ENCODE data around the gene LITAF. TPM values are rescaled to one million over a fixed set of nuclear protein-coding genes. Genes with fewer than 3 reads are reported as not detected.
"Not testable (repeated sequence)": the region's sequence is repeated elsewhere in the genome, so short reads cannot be mapped to it uniquely, and the experiment has no call there.

LITAF gene
- total RNA-seq, 3 donors from 2014 or later: 68.4 to 127 (median 103) TPM

DNA sequence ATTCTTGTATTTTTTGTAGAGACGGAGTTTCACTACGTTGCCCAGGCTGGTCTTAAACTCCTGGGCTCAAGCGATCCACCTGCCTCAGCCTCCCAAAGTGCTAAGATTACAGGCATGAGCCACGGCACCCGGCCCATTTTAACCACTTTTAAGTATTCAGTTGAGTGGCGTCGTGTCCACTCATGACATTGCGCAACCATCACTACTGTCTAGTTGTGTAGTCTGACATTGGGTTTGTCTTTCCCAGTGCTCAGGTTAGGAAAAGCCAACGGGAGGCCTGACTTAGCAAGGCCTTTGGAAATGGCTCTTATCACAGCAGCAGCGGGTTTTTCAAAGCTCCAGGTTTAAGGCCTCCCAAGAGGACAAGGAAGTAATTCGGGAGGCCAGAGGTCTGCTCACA, 58.7 kb downstream of the LITAF start:
- H3K27me3 Mint-ChIP-seq (ENCODE audit: low read depth): peaks cover 2% of the 10 kb centered on the region
- no peak for ATAC-seq
- no peaks in the 10 kb centered on the region for H3K9me3 Mint-ChIP-seq
- no peaks in the 10 kb centered on the region for H3K36me3 Mint-ChIP-seq (ENCODE audit: insufficient read depth)
- DNase-seq: no peak
- no peak overlapping the region for H3K4me3 Mint-ChIP-seq
- H3K4me1 Mint-ChIP-seq (ENCODE audit: low read depth): peaks cover 4% of the 10 kb centered on the region

DNA sequence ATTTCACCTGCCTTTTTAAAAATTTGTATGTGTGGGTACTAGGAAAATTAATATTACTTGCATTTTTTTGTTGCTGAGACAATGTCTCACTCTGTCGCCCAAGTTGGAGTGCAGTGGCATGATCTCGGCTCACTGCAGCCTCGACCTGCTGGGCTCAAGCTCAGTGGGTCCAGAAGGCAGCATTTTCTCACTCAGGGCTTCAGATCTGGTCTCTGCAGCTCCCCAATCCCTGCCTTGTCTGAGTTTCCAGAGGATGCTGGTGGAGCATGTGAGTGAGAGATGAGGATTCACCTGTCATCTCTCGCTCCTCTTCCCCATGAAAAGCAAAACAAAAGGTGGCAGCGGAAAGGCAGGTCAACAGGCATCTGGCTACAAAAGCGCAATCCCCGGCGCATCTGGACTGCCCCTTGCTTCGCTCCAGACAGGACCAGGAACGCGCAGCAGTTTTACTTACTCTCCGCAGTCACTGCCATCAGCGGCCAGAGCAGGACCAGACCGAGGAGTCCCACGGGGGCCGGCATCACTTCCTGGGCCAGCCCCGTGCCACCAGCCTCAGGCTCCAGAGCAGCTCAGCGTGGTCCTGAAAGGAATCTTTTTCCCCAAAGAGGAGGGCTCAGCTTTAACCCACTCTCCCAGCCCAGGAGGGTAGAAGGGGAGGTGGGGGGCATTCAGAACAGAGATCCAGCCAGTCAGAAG, 59.9 kb downstream of the LITAF start:
- H3K4me1 Mint-ChIP-seq (ENCODE audit: low read depth): no peaks in the 10 kb centered on the region
- H3K36me3 Mint-ChIP-seq (ENCODE audit: insufficient read depth): peaks cover under 1% of the 10 kb centered on the region
- no peaks in the 10 kb centered on the region for H3K9me3 Mint-ChIP-seq
- H3K4me3 Mint-ChIP-seq: no peak overlapping the region
- ATAC-seq (no peak), DNase-seq (no peak)
- peaks cover 2% of the 10 kb centered on the region for H3K27me3 Mint-ChIP-seq (ENCODE audit: low read depth)

DNA sequence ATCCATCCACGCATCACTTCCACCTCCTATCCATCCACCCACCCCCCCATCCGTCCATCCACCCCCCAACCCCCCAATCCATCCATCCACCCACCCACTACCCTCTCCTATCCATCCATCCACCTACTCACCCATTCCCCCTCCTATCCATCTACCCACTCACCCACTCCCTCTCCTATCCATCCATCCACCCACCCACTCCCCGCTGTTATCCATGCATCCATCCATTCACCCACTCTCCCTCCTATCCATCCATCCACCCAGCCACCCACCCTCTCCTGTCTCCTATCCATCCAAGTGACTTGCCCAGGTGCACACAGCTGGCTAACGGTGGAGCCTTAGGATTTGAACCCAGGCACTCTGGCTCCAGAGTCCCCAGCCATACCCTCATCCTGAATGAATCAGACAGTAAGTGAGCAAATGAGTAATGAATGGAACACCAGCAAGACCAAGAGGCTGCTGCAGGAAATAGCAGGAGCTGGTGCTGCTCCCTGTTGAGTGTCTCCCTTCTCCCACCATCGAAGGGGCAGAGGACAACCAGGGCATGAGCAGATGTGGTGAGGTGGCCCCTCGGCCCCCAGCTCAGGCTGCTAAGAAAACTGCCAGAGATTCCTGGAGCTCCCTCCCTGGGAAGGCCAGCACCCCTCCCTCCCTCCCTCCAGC, 62.5 kb downstream of the LITAF start:
- H3K4me3 Mint-ChIP-seq: no peak overlapping the region

DNA sequence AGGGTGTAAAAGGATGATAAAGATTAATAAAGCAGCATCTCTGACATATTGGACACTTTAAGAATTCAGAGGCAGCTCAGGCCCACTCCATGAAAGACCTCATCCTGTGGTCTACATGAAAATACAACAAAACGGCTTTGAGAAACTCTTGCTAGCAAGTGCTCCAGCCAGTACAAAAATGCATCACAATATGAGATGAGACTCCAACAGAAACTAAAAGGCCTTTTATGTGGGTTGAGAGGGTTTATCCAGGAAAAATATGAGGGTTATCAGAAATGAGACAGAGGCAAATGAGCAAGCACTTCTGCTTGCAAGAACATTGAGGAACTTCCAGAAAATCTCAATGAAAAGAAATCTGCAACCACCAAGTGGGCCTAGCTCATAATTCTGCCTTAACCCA, 65.7 kb downstream of the LITAF start:
- DNase-seq (no peak), ATAC-seq (no peak)
- Mint-ChIP-seq H3K27me3 (ENCODE audit: low read depth) (peaks cover 2% of the 10 kb centered on the region), H3K36me3 (ENCODE audit: insufficient read depth) (peaks cover 4% of the 10 kb centered on the region), H3K4me1 (ENCODE audit: low read depth) (no peaks in the 10 kb centered on the region), H3K4me3 (no peak overlapping the region), H3K9me3 (no peaks in the 10 kb centered on the region)

More for the DNA sequence above, 62.5 kb downstream of the LITAF start:
- peaks cover 4% of the 10 kb centered on the region for H3K36me3 Mint-ChIP-seq (ENCODE audit: insufficient read depth)
- H3K27me3 Mint-ChIP-seq (ENCODE audit: low read depth): peaks cover 2% of the 10 kb centered on the region
- no peaks in the 10 kb centered on the region for H3K9me3 Mint-ChIP-seq
- ATAC-seq (no peak), DNase-seq (no peak)
- H3K4me1 Mint-ChIP-seq (ENCODE audit: low read depth): no peaks in the 10 kb centered on the region

DNA sequence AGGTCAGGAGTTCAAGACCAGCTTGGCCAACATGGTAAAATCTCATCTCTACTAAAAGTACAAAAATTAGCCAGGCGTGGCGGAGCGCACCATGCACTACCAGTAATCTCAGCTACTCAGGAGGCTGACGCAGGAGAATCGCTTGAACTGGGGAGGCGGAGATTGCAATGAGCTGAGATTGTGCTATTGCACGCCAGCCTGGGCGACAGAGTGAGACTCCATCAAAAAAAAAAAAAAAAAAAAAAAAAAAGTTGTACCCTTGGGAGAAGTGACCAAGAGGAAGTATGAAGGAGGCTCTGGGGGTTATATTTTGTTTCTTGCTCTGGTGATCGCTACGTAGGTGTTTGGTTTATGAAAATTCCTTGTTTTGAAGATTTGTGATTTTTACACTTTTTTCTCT, 66.3 kb downstream of the LITAF start:
- no peaks in the 10 kb centered on the region for H3K4me1 Mint-ChIP-seq (ENCODE audit: low read depth)
- H3K27me3 Mint-ChIP-seq (ENCODE audit: low read depth): peaks cover 2% of the 10 kb centered on the region
- H3K4me3 Mint-ChIP-seq: no peak overlapping the region
- DNase-seq (no peak), ATAC-seq (no peak)
- H3K9me3 Mint-ChIP-seq: no peaks in the 10 kb centered on the region
- H3K36me3 Mint-ChIP-seq (ENCODE audit: insufficient read depth): peaks cover 4% of the 10 kb centered on the region

DNA sequence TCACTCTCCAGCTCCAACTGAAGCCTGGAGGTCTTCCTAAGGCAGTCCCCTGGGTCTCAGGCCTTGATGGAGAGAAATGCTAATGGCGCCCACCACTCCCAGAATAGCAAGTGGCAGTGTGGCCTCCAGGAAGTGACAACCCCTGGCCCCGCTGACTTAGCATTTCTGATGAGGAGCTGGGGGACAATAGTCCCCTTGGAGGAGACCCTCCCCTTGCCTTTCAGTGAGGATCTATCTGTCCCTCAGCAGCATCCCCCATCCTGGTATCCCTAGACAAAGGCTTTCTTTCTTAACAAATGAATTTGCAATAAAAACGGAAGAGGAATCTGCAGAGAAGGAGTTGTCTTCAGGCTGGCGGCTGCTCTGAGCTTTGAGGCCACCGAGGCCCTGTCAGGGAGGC, 68.8 kb downstream of the LITAF start:
- no peak for DNase-seq
- no peaks in the 10 kb centered on the region for H3K9me3 Mint-ChIP-seq
- H3K4me1 Mint-ChIP-seq (ENCODE audit: low read depth): no peaks in the 10 kb centered on the region
- H3K4me3 Mint-ChIP-seq: no peak overlapping the region
- no peaks in the 10 kb centered on the region for H3K27me3 Mint-ChIP-seq (ENCODE audit: low read depth)
- ATAC-seq: no peak
- H3K36me3 Mint-ChIP-seq (ENCODE audit: insufficient read depth): peaks cover 4% of the 10 kb centered on the region

DNA sequence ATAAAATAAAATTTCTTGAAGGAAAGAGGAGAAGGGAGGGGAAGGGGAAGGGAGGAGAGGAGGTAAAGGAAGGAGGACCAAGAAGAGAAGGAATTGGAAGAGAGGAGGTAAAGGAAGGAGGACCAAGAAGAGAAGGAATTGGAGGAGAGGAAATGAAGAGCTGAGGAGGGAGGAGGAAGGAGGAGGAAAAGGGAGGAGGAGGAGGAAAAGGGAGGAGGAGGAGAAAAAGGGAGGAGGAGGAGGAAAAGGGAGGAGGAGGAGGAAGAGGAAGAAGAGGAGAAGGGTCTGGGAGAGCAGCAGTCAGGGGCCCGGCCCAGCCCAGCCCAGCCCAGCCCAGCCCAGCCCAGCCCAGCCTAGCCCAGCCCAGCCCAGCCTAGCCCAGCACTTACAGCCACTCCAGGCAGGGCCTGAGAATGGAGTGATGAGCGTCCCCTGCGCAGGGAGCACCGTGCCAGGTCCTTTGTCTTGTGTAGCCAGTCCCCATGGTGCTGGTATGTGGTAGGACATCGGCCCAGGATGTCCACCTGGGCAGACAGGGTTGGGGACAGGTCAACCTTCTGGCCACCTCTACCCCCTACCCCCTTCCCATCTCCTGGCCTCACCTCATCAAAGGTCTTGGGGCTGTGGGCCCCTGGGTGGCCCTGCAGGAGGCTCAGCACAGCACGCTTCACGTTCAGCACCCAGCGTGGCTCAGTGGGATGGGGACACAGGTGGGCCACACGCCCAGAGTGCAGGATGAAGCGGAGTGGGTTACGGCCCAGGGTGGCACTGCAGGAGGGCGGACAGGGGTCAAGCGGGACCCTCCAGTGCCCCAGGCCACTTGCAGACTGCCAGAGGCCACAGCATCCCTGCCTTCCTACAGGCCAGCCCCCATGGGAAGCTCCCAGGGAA, 70.9 kb downstream of the LITAF start:
- Mint-ChIP-seq H3K27me3 (ENCODE audit: low read depth) (no peaks in the 10 kb centered on the region), H3K9me3 (peaks cover 3% of the 10 kb centered on the region), H3K36me3 (ENCODE audit: insufficient read depth) (peaks cover 2% of the 10 kb centered on the region), H3K4me1 (ENCODE audit: low read depth) (no peaks in the 10 kb centered on the region), H3K4me3 (no peak overlapping the region)
- DNase-seq: no peak
- no peak for ATAC-seq

DNA sequence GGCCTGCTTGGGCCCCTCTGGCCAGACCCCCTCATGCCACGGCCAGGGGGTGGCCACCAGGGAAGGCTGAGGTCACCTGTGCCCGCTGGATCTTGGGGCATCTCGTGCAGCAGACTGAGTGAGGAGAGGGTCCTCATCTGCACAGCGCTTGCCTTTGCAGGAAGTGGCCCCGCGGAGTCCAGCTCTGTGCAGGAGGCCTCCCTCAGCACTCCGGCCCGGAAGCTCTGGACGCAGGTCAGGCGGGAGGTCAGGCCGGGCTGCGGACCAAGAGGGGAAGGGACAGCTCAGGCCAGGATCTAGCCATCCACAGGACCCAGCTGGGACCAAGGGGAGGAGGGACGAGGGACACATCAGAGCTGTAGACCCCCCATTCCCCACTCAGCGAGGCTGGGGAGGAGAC, 72.4 kb downstream of the LITAF start:
- Mint-ChIP-seq H3K4me3 (no peak overlapping the region), H3K27me3 (ENCODE audit: low read depth) (no peaks in the 10 kb centered on the region), H3K36me3 (ENCODE audit: insufficient read depth) (peaks cover 2% of the 10 kb centered on the region), H3K9me3 (peaks cover 3% of the 10 kb centered on the region), H3K4me1 (ENCODE audit: low read depth) (no peaks in the 10 kb centered on the region)
- ATAC-seq: no peak
- DNase-seq: no peak

DNA sequence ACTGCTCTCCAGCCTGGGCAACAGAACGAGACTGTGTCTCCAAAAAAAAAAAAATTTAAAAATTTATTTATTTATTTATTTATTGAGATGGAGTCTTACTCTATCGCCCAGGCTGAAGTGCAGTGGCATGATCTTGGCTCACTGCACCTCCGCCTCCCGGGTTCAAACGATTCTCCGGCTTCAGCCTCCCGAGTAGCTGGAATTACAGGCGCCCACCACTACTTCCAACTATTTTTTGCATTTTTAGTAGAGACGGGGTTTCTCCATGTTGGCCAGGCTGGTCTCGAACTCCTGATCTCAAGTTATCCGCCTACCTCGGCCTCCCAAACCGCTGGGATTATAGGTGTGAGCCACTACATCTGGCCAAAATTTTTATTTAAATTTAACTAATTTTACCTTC, 73.4 kb downstream of the LITAF start:
- not testable (repeated sequence) for ATAC-seq; H3K4me1 Mint-ChIP-seq (ENCODE audit: low read depth); H3K27me3 Mint-ChIP-seq (ENCODE audit: low read depth); H3K36me3 Mint-ChIP-seq (ENCODE audit: insufficient read depth); H3K9me3 Mint-ChIP-seq; H3K4me3 Mint-ChIP-seq; DNase-seq

DNA sequence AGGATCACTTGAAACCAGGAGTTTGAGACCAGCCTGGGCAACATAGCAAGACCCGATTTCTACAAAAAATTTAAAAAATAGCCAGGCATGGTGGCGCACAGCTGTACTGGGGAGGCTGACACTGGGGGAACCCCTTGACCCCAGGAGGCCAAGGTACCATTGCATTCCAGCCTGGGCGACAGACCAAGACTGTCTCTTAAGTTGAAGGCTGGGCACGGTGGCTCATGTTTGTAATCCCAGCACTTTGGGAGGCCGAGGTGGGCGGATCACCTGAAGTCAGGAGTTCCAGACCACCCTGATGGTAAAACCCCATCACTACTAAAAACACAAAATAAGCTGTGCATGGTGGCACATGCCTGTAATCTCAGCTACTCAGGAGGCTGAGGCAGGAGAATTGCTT, 74.9 kb downstream of the LITAF start:
- Mint-ChIP-seq H3K4me1 (ENCODE audit: low read depth) (no peaks in the 10 kb centered on the region), H3K9me3 (peaks cover 3% of the 10 kb centered on the region), H3K36me3 (ENCODE audit: insufficient read depth) (peaks cover 2% of the 10 kb centered on the region), H3K4me3 (no peak overlapping the region), H3K27me3 (ENCODE audit: low read depth) (no peaks in the 10 kb centered on the region)
- ATAC-seq: no peak
- DNase-seq: no peak

DNA sequence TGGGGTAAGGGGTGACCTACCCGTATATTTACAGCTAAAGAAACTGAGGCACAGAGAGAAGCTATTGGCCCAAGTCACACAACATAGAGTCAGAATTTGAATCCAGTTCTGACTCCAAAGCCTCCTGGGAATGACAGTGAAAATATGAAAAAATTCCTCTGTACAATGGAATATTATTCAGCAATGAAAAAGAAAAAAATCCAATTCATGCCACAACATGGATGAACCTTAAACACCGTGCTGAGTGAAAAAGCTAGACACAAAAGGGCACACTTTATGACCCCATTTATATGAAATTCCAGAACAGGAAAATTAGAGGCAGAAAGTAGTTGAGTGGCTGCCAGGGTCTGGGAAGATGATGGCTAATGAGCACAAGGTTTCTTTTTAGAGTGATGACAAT, 75.4 kb downstream of the LITAF start:
- Mint-ChIP-seq H3K4me1 (ENCODE audit: low read depth) (no peaks in the 10 kb centered on the region), H3K4me3 (no peak overlapping the region), H3K36me3 (ENCODE audit: insufficient read depth) (peaks cover 2% of the 10 kb centered on the region), H3K9me3 (peaks cover 3% of the 10 kb centered on the region), H3K27me3 (ENCODE audit: low read depth) (no peaks in the 10 kb centered on the region)
- ATAC-seq (no peak), DNase-seq (no peak)

DNA sequence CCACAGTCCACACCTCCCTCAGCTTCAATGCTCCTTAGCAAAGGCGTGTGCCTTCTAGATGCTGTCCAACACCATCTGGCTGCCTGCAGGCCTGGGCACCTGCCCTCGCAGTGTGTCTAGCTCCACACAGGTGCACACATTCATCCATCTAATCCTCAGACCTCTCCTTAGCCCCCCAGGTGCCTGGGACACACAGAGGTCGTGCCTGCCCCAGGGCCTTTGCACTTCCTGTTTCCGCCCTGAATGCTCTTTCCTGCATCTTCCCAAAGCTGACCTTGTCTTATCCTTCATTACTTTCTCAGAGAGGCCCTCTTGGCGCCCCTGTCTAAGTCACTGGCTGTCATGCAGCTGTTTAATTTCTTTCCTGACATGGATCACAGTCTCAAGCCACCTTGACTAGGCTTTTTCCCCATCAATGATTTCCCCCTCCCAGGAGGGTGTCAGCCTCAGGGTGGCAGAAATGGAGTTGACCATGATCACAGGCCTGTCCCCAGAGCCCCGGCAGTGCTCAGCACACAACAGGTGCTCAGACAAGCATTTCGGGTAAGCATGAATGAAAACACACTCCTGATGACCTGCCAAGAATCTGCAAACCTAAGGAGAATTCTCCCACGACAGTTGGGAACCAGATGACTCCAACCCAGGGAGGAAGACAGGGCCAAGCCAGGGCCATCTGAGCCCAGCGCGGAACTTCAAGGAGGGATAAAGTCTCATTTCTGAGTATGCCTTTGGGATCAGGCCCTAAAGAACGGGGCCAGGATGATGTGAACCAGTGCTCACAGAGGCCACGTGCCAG, 76.3 kb downstream of the LITAF start:
- ATAC-seq (no peak), DNase-seq (no peak)
- Mint-ChIP-seq H3K36me3 (ENCODE audit: insufficient read depth) (peaks cover 2% of the 10 kb centered on the region), H3K27me3 (ENCODE audit: low read depth) (no peaks in the 10 kb centered on the region), H3K4me1 (ENCODE audit: low read depth) (no peaks in the 10 kb centered on the region), H3K4me3 (no peak overlapping the region), H3K9me3 (peaks cover 3% of the 10 kb centered on the region)

DNA sequence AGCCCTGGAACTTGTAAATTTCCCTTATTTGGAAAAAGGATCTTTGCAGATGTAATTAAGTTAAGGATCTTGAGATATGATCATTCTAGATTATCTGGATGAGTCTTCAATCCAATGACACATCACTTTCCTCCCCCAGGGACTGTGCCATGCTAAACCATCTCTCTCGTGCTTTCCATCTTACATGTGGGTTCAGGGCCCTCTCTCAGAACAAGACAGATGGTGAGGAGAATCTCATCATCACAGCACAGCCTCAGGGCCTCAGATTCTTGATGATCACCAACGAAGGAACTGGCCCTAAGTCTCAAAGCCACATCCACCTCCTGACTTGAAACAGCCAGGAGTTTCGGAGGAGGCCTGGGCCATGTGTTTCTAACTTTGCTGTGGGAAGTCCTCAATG, 78.7 kb downstream of the LITAF start:
- H3K27me3 Mint-ChIP-seq (ENCODE audit: low read depth): no peaks in the 10 kb centered on the region
- ATAC-seq: no peak
- no peak overlapping the region for H3K4me3 Mint-ChIP-seq
- H3K9me3 Mint-ChIP-seq: peaks cover 3% of the 10 kb centered on the region
- no peaks in the 10 kb centered on the region for H3K4me1 Mint-ChIP-seq (ENCODE audit: low read depth)
- H3K36me3 Mint-ChIP-seq (ENCODE audit: insufficient read depth): peaks cover 2% of the 10 kb centered on the region
- DNase-seq: no peak

DNA sequence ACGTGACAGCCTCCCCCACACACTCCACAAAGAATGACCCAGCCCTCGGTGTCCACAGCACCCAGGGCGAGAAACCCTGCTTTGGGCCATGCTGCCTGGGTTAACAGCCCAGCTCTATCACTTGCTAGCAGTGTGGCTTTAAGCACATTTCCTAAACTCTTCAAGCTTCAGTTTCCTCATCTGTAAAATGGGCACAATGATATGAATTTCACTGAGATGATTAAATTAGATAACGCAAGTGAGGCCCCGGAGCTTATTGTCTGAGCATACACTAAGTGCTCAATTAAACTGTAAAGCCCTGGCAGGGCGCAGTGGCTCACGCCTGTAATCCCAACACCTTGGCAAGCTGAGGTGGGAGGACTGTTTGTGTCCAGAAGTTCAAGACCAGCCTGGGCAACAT, 79.4 kb downstream of the LITAF start:
- Mint-ChIP-seq H3K9me3 (peaks cover 3% of the 10 kb centered on the region), H3K36me3 (ENCODE audit: insufficient read depth) (peaks cover 2% of the 10 kb centered on the region), H3K27me3 (ENCODE audit: low read depth) (no peaks in the 10 kb centered on the region), H3K4me3 (no peak overlapping the region), H3K4me1 (ENCODE audit: low read depth) (no peaks in the 10 kb centered on the region)
- DNase-seq: no peak
- no peak for ATAC-seq
